ENCODE data around the gene CRB1. TPM values are rescaled to one million over a fixed set of nuclear protein-coding genes. Genes with fewer than 3 reads are reported as not detected.

CRB1 gene
- total RNA-seq, 2 experiments from 2014 or later: not detected

- no peak overlapping the region for H3K27ac Mint-ChIP-seq
- H3K27me3 Mint-ChIP-seq: no peaks in the 10 kb centered on the region
- H3K4me1 Mint-ChIP-seq: no peaks in the 10 kb centered on the region
- H3K4me3 Mint-ChIP-seq: no peak overlapping the region
- no peaks in the 10 kb centered on the region for H3K9me3 Mint-ChIP-seq
- H3K36me3 Mint-ChIP-seq: no peaks in the 10 kb centered on the region
- DNase-seq: no peak
These were observed 170.1 kb downstream of the CRB1 start for GRCh38 chr1:197438010-197438790.

GRCh38 chr1:197439708-197440280 lies 171.7 kb downstream of the CRB1 start:
- Mint-ChIP-seq H3K4me3 (no peak overlapping the region), H3K36me3 (no peaks in the 10 kb centered on the region), H3K9me3 (no peaks in the 10 kb centered on the region), H3K4me1 (no peaks in the 10 kb centered on the region), H3K27me3 (no peaks in the 10 kb centered on the region), H3K27ac (no peak overlapping the region)
- no peak for DNase-seq

GRCh38 chr1:197440715-197441114 lies 172.7 kb downstream of the CRB1 start:
- Mint-ChIP-seq H3K36me3 (no peaks in the 10 kb centered on the region), H3K9me3 (no peaks in the 10 kb centered on the region), H3K27ac (no peak overlapping the region), H3K4me3 (no peak overlapping the region), H3K27me3 (no peaks in the 10 kb centered on the region), H3K4me1 (no peaks in the 10 kb centered on the region)
- no peak for DNase-seq

GRCh38 chr1:197441999-197442414 lies 174.0 kb downstream of the CRB1 start:
- no peak for DNase-seq
- H3K4me3 Mint-ChIP-seq: no peak overlapping the region
- H3K27me3 Mint-ChIP-seq: no peaks in the 10 kb centered on the region
- no peaks in the 10 kb centered on the region for H3K36me3 Mint-ChIP-seq
- H3K9me3 Mint-ChIP-seq: no peaks in the 10 kb centered on the region
- no peaks in the 10 kb centered on the region for H3K4me1 Mint-ChIP-seq
- no peak overlapping the region for H3K27ac Mint-ChIP-seq

- no peaks in the 10 kb centered on the region for H3K27me3 Mint-ChIP-seq
- peaks cover 2% of the 10 kb centered on the region for H3K4me1 Mint-ChIP-seq
- no peak overlapping the region for H3K4me3 Mint-ChIP-seq
- DNase-seq: no peak
- H3K36me3 Mint-ChIP-seq: no peaks in the 10 kb centered on the region
- no peak overlapping the region for H3K27ac Mint-ChIP-seq
- H3K9me3 Mint-ChIP-seq: no peaks in the 10 kb centered on the region
These were observed 176.7 kb downstream of the CRB1 start for GRCh38 chr1:197444755-197445154.

GRCh38 chr1:197448121-197448779 lies 180.2 kb downstream of the CRB1 start:
- no peaks in the 10 kb centered on the region for H3K9me3 Mint-ChIP-seq
- DNase-seq: no peak
- H3K4me1 Mint-ChIP-seq: peaks cover 2% of the 10 kb centered on the region
- no peak overlapping the region for H3K27ac Mint-ChIP-seq
- no peaks in the 10 kb centered on the region for H3K27me3 Mint-ChIP-seq
- H3K4me3 Mint-ChIP-seq: no peak overlapping the region
- H3K36me3 Mint-ChIP-seq: no peaks in the 10 kb centered on the region

GRCh38 chr1:197451381-197451780 lies 183.3 kb downstream of the CRB1 start:
- Mint-ChIP-seq H3K27me3 (no peaks in the 10 kb centered on the region), H3K4me3 (no peak overlapping the region), H3K36me3 (no peaks in the 10 kb centered on the region), H3K4me1 (peaks cover 2% of the 10 kb centered on the region), H3K9me3 (no peaks in the 10 kb centered on the region), H3K27ac (no peak overlapping the region)
- no peak for DNase-seq

- Mint-ChIP-seq H3K36me3 (no peaks in the 10 kb centered on the region), H3K4me3 (no peak overlapping the region), H3K27ac (no peak overlapping the region), H3K27me3 (no peaks in the 10 kb centered on the region), H3K9me3 (no peaks in the 10 kb centered on the region), H3K4me1 (peaks cover under 1% of the 10 kb centered on the region)
- DNase-seq: no peak
These were observed 185.5 kb downstream of the CRB1 start for GRCh38 chr1:197453376-197454058.

- no peak for DNase-seq
- Mint-ChIP-seq H3K27me3 (no peaks in the 10 kb centered on the region), H3K9me3 (no peaks in the 10 kb centered on the region), H3K4me1 (no peaks in the 10 kb centered on the region), H3K27ac (no peak overlapping the region), H3K36me3 (no peaks in the 10 kb centered on the region), H3K4me3 (no peak overlapping the region)
These were observed 194.5 kb downstream of the CRB1 start for GRCh38 chr1:197462539-197462938.

- Mint-ChIP-seq H3K27me3 (no peaks in the 10 kb centered on the region), H3K36me3 (no peaks in the 10 kb centered on the region), H3K4me1 (no peaks in the 10 kb centered on the region), H3K4me3 (no peak overlapping the region), H3K27ac (no peak overlapping the region), H3K9me3 (no peaks in the 10 kb centered on the region)
- no peak for DNase-seq
These were observed 195.1 kb downstream of the CRB1 start for GRCh38 chr1:197463142-197463541.

- Mint-ChIP-seq H3K36me3 (no peaks in the 10 kb centered on the region), H3K9me3 (no peaks in the 10 kb centered on the region), H3K4me1 (no peaks in the 10 kb centered on the region), H3K27me3 (no peaks in the 10 kb centered on the region), H3K27ac (no peak overlapping the region), H3K4me3 (no peak overlapping the region)
- no peak for DNase-seq
These were observed 196.0 kb downstream of the CRB1 start for GRCh38 chr1:197464044-197464443.

- Mint-ChIP-seq H3K4me1 (no peaks in the 10 kb centered on the region), H3K4me3 (no peak overlapping the region), H3K27me3 (peaks cover 3% of the 10 kb centered on the region), H3K9me3 (no peaks in the 10 kb centered on the region), H3K27ac (no peak overlapping the region), H3K36me3 (no peaks in the 10 kb centered on the region)
- no peak for DNase-seq
These were observed 197.7 kb downstream of the CRB1 start for GRCh38 chr1:197465528-197466327.

- Mint-ChIP-seq H3K4me3 (no peak overlapping the region), H3K9me3 (no peaks in the 10 kb centered on the region), H3K4me1 (no peaks in the 10 kb centered on the region), H3K27me3 (peaks cover 3% of the 10 kb centered on the region), H3K27ac (no peak overlapping the region), H3K36me3 (no peaks in the 10 kb centered on the region)
- DNase-seq: no peak
These were observed 198.8 kb downstream of the CRB1 start for GRCh38 chr1:197466813-197467212.

- peaks cover 3% of the 10 kb centered on the region for H3K27me3 Mint-ChIP-seq
- no peaks in the 10 kb centered on the region for H3K4me1 Mint-ChIP-seq
- no peaks in the 10 kb centered on the region for H3K9me3 Mint-ChIP-seq
- no peak for DNase-seq
- H3K36me3 Mint-ChIP-seq: no peaks in the 10 kb centered on the region
- H3K4me3 Mint-ChIP-seq: no peak overlapping the region
- no peak overlapping the region for H3K27ac Mint-ChIP-seq
These were observed 199.8 kb downstream of the CRB1 start for GRCh38 chr1:197467881-197468280.

Measured in activated naive CD8-positive, alpha-beta T cell treated with anti-CD3 and anti-CD28 coated beads for 36 hours (primary cell).